A673 (cell line): ENCODE results near the gene NCAM2.

Experiments
- EZH2 ChIP-seq: fragments of 200-600 bp; sonication (generic); IDR thresholded peaks from 2 replicates; pipeline ENCODE4 v1.6.1; 2017; ENCODE audit warnings: borderline replicate concordance, low read depth, mild to moderate bottlenecking, mixed read lengths, antibody characterized with exemption, low read length; ENCODE audit not compliant: poor library complexity, severe bottlenecking
- TF ChIP-seq, protein P1 (sequence below): fragments of 300-800, 200-600 bp; sonication (generic); conservative IDR thresholded peaks from 2 replicates; pipeline ENCODE4 v1.5.1; 2017; ENCODE audit warnings: low read depth, mild to moderate bottlenecking, antibody characterized with exemption, low read length, moderate library complexity, mixed read lengths

DNA sequence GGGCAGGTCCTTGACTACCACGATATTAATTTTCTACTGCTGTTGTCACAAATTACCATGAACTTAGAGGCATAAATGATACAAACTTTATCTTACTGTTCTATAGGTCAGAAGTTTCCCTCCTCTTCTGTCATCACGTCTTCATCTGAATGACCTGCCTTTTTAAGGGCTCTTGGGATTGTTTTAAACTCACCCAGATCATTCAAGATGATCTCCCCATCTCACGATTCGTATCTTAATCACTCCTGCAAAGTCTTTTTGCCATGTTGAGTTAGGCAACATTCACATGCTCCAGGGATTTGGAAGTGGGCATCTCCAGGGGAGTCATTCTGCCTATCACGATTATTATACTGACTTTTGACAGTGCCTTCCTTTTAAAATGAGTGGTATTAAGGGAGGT lies 32.1 kb downstream of the NCAM2 start:
- TF ChIP-seq, protein P1, sequence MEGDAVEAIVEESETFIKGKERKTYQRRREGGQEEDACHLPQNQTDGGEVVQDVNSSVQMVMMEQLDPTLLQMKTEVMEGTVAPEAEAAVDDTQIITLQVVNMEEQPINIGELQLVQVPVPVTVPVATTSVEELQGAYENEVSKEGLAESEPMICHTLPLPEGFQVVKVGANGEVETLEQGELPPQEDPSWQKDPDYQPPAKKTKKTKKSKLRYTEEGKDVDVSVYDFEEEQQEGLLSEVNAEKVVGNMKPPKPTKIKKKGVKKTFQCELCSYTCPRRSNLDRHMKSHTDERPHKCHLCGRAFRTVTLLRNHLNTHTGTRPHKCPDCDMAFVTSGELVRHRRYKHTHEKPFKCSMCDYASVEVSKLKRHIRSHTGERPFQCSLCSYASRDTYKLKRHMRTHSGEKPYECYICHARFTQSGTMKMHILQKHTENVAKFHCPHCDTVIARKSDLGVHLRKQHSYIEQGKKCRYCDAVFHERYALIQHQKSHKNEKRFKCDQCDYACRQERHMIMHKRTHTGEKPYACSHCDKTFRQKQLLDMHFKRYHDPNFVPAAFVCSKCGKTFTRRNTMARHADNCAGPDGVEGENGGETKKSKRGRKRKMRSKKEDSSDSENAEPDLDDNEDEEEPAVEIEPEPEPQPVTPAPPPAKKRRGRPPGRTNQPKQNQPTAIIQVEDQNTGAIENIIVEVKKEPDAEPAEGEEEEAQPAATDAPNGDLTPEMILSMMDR: no peak
- no peak for TF ChIP-seq EZH2
